Left colon (tissue), 2 donors: ENCODE results near the gene ABHD6. TPM values are rescaled to one million over a fixed set of nuclear protein-coding genes. Genes with fewer than 3 reads are reported as not detected.
A peak's percentile ranks its signal among the peaks of the same experiment; 100 is the strongest.

ENCODE experiments used
- ATAC-seq: fragments of 200-7000 bp; cut with Tn5 transposase; one replicate; pipeline ENCODE4 v1.9.1; 2020; ENCODE audit warnings: mild to moderate bottlenecking, moderate library complexity
- DNase-seq, 2 donors: peaks; one replicate each; pipeline ENCODE4 v3.0.0-alpha.2; 2020
- intact Hi-C, 2 donors: fragments of 100-400 bp; cut with DNase I in 1 of 2; cut with micrococcal nuclease in 1 of 2; formaldehyde crosslinking; loops; one replicate each; pipeline versions ENCODE4 v1.11.2 to v1.14.0; 2022; cut with DNase I, micrococcal nuclease
- total RNA-seq, 2 donors: library from RNA; stranded (reverse); fragmentation: NEBNext Ultra II Directional; extraction: Animal tissue kit (Norgen Biotek cat#: 25700); gene quantifications; one replicate each; pipeline ENCODE4 v1.2.1, GENCODE V29; 2021
- donor health status: DM: no; HTN: no; CAD: no.
- donor health status: DM: yes; HTN: yes; CAD: no.

The ABHD6 gene
- total RNA-seq, 2 donors from 2014 or later = 21.9 to 25.0 TPM

DNA sequence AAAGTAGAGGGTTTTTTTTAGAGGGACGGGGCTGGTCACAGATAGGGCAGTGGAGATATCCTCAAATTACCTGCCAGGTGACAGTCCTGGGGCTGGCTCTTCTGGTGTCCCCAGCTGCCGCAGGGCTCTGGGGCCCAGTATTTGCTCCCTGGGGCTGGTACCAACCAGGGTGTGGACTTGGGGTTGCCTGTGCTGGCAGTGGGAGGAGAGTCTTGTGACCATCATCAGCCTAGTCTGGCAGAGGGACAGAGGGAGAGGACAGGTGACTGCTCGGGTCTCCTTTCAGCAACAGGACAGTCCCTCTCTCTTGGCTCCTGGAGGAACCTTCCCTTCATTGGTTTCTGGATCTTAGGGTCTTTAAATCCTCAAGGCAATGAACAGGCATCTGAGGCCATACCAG lies 60.6 kb downstream of the ABHD6 start:
- DNase-seq = no peak
- intact Hi-C loops = loop anchor here in 1 of 2 donors (10.0 kb wide), 1 partner anchor 113 kb away; no protein-coding TSS in a partner anchor
- ATAC-seq = peak; percentile 34

DNA sequence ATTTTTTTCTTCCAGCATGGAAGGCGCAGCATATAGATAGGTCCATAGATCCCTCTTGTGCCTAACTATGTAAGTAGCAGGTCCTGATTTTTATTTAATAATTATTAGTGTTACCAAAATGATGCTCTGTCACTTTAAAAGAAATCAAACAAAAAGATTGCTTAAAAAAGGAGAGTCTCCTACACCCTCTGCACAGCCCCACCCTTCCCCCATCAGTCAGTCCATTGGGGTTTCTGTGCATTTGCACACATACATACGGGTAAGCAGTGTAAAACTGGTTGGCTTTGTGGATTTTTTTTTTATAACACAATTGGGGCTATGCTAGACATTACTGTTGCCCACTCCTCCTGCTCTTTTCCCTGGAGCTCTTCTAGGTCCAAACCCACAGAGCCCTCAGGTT lies 61.5 kb downstream of the ABHD6 start:
- no peak for DNase-seq
- no peak for ATAC-seq
- intact Hi-C loops = loop anchor here in 1 of 2 donors (10.0 kb wide), 1 partner anchor 114 kb away; no protein-coding TSS in a partner anchor

DNA sequence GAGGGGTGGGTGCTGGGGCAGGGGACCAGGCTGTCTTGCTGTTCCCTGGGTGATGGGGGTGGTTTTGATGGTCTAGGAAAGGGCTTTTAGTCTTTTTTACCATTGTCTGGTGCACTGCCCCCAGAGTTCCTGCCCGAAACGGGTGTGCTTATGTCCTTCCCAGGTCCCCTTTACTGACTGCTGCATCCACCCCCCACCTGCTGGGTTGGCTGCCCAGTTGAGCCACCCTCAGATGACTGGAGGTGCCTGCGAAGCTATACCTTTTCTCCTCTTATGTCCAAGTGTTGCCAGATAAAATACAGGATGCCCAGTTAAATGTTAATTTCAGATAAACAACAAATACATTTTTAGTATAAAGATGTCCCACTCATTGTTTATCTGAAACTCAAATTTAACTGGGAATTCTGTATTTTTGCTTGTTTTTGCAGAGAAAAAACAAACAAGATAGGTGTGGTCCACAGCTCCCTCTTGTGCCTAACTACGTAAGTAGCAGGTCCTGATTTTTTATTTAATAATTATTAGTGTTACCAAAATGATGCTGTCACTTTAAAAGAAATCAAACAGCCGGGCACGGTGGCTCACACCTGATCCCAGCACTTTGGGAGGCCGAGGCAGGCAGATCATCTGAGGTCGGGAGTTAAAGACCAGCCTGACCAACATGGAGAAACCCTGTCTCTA lies 62.4 kb downstream of the ABHD6 start:
- intact Hi-C loops = loop anchor here (5.0 to 10.0 kb wide), 2 partner anchors 113 to 115 kb away; no protein-coding TSS in a partner anchor
- ATAC-seq (no peak), DNase-seq (no peak)

DNA sequence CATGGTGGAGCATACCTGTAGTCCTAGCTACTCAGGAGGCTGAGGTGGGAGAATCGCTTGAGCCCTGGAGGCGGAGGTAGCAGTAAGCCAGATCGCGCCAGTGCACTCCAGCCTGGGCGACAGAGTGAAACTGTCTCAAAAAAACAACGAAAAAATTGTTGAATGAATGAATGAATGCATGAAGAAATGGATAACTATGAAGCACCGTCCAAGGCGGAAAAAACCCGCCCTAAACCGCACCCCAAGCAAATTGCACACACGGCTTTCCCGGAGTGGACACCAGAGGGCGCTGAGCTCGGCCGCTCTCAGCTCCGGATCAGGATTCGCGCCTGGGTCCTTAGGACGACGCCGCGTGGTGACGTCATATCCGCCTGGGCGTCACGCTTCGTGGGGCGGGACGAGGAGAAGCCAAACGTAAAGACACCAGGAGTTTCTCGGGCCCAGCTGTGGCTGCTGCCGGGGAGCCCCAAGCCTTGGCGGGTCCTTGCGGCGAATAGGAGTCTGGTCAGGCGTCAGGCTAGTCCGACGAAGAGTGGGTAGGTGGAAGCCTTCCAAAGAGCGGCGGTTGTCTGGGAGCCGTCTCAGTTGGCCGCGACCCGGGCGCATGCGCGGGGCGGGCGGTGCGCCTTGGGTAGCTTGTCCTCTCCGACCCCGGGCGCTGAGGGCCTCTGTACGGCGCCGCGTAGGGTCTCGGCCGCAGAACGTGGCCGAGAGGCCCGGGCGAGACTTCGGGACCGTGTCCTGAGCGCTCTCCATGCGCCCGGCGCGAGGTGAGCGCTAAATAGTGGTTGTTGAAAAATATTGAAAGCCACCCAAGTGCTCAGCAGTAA lies 68.5 kb downstream of the ABHD6 start, which contains the start of the genes HTD2 and RPP14:
HTD2 (plus strand) TSS at position 639 of the 830 bp plus-strand sequence. CDS start 11,094 bp downstream, outside the sequence.
RPP14 (plus strand) TSS at position 364 of the 830 bp plus-strand sequence. CDS start 4,085 bp downstream, outside the sequence.
- peak; percentile 88 for ATAC-seq
- intact Hi-C loops = no loop called here

DNA sequence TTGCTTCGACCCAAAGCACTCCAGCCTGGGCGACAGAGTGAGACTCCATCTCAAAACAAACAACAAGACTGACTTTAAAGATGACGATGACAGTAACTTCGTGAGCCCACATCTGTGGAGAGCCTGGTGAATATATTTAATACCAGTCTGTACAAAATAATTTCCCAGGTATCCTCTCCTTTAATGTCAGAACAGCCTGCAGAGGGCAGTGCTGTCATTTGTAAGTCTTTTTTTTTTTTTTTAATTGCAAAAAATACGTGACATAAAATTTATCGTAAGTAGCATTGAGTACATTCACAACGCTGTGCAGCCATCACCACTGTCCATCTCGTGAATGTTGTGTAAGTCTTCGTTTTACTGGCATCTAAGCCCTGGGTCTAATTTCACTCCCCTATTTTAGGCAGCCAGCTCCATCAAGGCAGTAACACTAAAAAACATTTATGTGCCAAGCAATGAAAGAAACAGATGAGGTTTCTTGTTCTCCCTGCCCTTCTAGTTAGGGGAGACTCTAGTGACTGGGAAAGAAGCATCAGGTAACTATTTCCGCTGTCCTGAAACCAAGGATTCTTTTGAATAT lies 70.1 kb downstream of the ABHD6 start:
- DNase-seq (peak; percentile 42 to 72), ATAC-seq (no peak)
- intact Hi-C loops = no loop called here

More for the DNA sequence above, 68.5 kb downstream of the ABHD6 start, which contains the start of the genes HTD2 and RPP14:
- peak; percentile 98 to 99 for DNase-seq

DNA sequence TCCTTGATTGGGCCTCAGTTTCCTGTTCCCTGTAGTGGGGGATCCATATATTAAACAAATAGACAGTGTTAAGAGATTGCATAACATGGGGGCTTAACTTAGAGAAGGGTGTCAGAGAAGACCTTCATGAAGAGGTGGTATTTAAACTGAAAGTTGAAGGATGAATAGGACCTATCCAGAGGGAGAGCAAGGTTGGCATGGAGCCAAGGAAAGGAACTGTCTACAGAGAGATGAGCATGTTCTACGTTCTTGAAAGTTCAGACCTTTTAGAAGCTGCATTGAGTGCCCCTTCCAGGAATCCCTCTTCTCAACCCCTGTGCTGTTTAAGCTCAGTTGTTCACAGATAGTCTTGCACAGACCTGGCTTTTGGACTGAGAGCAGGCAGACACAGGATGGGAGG lies 71.1 kb downstream of the ABHD6 start:
- DNase-seq = no peak
- intact Hi-C loops = no loop called here
- ATAC-seq = no peak

DNA sequence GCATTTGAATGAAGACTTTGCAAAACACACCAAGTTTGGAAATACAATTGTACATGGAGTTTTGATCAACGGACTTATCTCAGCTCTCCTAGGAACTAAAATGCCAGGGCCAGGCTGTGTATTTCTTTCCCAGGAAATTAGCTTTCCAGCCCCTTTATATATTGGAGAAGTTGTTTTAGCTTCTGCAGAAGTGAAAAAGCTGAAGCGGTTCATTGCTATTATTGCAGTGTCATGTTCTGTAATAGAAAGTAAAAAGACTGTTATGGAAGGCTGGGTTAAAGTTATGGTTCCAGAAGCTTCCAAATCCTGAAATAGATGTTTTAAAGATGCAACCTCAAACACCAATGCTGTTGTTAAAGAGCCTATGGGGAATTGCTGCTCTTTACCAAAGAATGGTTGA lies 80.2 kb downstream of the ABHD6 start:
- ATAC-seq (no peak), DNase-seq (no peak)
- intact Hi-C loops = no loop called here

DNA sequence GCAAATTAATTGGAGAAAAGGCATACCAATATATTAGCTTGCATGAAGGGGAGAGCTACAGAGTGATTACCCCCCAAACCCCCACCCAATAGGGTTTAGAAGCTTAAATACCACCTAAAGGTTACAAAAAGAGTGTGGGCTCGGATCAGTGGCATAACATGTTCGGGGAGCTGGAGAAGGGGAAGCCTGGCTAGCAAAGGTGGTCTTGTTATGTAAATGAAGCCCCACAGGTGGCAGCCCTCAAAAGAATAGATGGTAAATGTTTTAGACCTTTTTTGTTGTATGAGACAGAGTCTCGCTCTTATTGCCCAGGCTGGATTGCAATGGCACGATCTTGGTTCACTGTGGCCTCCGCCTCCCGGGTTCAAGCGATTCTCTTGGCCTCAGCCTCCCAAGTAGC lies 84.2 kb downstream of the ABHD6 start:
- DNase-seq = no peak
- intact Hi-C loops = loop anchor here in 1 of 2 donors (5.0 kb wide), 1 partner anchor 91 kb away; no protein-coding TSS in a partner anchor
- ATAC-seq = no peak

DNA sequence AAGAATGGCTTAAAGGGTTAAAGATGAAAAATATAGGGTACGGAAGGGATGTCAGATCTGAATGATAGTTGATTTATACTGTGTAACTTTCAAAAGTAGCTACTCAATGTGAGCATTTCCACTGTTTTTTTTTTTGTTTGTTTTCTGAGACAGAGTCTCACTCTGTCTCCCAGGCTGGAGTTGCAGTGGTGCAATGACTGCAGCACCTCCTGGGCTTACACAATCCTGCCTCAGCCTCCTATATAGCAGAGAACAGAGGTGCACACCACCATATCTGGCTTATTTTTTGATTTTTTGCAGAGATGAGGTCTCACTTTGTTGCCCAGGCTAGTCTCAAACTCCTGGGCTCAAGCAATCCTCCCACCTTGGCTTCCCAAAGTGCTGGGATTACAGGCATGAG lies 85.2 kb downstream of the ABHD6 start:
- ATAC-seq (no peak), DNase-seq (no peak)
- intact Hi-C loops = loop anchor here in 1 of 2 donors (5.0 kb wide), 1 partner anchor 90 kb away; no protein-coding TSS in a partner anchor

DNA sequence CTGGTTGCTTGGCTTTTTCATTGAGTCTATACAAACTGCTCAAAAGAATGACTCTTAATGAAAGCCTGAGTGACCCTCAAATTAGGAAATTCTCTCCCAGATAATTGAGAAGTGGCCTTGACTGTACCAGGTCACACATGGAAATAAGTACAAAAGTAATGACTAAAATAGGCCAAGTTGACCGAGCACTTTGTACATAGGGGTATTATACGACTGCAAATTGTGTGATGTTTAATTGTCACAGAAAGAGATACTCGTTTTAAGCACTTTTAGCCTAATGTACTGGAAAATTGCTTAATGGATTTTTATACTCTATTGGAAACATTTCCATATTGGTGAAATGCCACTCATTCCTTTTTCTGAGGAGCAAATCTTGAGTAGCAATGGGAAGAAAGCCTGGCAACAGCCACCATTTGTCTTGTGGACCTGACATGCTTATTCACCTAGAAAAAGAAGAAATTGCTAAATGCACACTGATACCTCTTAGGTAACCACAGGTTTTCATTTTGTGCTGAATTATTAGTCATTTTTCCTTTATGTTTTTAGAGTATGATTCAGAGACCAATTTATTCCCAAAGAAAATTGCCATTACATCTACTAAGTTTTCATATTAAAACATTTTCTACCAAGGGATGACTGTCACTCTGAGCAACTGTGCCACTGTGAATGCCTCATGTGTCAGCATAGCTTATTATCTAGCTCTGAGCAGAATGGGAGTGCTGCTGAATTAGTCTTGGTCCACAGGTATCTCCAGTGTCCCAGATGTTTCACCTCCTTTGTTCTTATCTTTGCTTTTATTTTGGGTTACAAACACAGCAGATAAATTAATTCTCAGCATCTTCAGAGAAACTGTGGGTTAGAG lies 86.2 kb downstream of the ABHD6 start:
- ATAC-seq (no peak), DNase-seq (no peak)
- intact Hi-C loops = loop anchor here in 1 of 2 donors (5.0 kb wide), 1 partner anchor 89 kb away; no protein-coding TSS in a partner anchor

DNA sequence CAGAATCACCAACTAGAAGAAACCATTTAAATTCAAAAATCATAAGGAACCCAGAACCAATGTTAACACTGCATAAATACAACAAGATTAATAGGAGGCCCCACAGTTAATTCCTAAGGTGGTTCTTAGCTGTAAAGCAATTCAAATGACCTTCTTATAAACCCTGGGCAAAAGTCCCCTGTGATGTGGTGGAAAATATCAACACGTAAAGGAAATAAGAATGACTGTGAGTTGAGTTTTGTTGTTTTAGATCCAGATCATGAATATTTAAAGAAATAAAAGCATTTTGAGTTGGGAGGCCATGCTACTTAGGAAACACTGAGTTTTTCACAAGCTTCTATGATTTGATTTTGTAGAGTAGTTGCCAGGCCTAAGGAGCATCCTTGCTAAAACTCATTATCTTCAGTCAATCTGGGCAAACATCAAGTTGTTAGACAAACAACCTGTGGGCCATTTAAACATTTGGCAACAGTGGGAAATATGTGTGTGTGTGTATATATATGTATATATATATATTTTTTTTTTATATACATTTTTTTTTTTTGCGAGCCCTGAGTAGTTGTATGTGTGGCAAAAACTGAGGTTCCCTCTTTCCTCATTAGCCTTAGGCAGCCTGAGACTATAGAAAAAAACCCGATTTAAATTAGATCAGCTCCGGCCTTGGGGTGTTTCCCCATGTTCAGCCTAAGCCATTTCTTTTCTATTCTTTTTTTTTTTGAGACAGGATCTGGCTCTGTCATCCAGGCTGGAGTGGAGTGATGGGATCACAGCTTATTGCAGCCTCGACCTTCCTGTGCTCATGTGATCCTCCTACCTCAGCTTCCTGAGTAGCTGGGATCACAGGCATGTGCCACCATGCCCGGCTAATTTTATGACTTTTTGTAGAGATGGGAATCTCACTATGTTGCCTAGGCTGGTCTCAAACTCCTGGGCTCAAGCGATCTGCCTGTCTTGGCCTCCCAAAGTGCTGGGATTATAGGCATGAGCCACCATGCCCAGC lies 87.1 kb downstream of the ABHD6 start:
- ATAC-seq = peak; percentile 10
- intact Hi-C loops = loop anchor here in 1 of 2 donors (5.0 kb wide), 1 partner anchor 88 kb away; no protein-coding TSS in a partner anchor

DNA sequence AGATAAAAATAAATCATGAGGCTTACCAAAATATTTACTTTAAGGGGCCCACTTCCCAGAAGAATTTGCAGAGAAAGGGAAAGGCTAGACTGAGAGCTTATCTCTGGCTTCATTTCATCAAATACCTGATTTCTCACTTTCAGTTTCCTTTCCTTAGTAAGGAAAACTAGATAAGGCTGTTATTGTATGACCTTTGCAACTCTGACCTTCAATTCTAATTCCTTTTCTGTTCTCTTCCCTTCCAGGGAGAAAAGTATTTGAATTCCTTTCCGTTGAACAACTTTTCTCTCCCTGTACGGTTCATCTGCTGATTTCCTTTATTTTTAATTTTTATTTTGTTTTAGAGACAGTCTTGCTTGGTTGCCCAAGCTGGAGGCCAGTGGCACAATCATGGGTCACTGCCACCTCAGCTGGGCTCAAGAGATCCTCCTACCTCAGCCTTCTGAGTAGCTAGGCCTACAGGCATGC lies 88.0 kb downstream of the ABHD6 start:
- ATAC-seq (peak; percentile 85), DNase-seq (no peak)
- intact Hi-C loops = no loop called here

More for the DNA sequence above, 87.1 kb downstream of the ABHD6 start:
- DNase-seq = no peak

DNA sequence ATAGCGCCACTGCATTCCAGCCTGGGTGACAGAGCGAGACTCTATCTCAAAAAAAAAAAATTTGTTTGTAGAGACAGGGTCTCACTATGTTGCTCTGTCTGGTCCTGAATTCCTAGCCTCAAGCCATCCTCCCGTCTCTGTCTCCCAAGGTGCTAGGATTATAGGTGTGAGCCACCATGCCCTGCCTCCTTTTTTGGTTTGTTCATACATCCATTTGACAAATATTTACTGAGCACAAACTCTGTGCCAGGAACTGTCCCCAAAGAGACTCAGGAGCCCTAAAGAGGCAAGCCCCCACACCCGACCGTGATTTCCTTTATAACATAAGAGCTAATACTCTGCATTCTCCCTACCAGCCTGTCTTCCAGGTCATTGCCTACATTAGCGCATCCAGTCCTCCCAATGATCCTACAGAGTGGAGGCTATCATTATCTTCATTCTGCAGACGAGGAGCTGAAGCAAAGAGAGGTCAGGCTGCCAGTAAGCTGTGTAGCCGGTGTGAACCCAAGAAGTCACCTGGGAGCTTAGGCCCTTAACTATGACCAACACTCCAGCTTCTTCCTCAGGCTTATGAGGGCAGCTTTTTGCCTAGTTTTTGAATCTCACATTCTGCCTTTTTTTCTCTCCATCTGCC lies 88.8 kb downstream of the ABHD6 start:
- intact Hi-C loops = no loop called here
- DNase-seq = no peak
- ATAC-seq = no peak

DNA sequence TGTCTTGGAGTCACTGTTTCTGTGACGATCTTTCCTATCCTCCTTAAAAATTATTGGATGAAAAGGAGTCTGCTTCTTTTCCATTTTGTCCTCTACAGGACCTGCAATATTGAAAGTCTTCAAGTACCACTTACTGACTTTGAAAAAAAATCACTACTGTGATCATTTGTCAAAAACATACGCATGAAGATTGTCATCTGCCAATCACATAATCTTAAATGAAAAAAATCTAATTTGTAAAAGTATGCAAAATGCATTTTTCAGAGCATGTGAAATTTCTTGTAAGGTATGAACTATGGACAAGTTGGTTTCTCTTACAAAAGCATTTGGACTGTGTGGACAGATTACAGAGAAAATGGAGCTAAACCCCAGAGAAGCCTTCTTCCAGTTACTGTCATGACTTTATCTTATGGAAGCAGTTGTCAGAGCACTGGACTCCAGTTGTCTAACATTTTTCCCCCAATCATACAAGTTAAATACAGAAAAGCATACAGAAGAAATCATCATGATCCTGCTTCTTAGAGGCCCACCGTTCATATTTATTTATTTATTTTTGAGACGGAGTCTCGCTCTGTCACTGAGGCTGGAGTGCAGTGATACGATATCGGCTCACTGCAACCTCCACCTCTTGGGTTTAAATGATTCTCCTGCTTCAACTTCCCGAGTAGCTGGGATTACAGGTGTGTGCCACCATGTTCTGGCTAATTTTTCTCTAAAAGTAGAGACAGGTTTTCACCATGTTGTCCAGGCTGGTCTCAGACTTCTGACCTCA lies 91.7 kb downstream of the ABHD6 start:
- no peak for ATAC-seq
- intact Hi-C loops = no loop called here

DNA sequence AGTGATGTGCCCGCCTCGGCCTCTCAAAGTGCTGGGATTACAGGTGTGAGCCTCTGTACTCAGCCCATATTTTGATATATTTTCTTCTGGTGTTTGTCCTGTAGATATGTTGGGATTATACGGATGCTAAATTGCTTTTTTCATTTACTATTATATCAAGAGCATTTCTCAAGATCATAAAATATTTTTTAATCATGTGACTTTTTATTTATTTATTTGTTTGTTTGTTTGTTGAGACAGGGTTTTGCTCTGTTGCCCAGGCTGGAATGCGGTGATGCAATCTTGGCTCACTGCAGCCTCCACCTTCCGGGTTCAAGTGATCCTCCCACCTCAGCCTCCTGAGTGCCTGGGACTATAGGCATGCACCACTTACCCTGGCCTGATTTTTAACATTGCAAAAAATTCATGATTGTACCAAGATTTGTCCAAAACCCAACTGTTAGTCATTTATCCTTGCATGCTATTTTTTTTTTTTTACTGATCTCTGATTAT lies 92.4 kb downstream of the ABHD6 start:
- ATAC-seq = no peak
- DNase-seq = no peak
- intact Hi-C loops = loop anchor here in 1 of 2 donors (5.0 kb wide), 1 partner anchor 162 kb away; the partner anchor contains the start of gene KCTD6

More for the DNA sequence above, 91.7 kb downstream of the ABHD6 start:
- no peak for DNase-seq
